Fibroblast of skin of abdomen (primary cell): ENCODE measurements around the gene GPR161.

ENCODE experiments used
- DNase-seq: peaks from one replicate; pipeline ENCODE4 v3.0.0-alpha.2; 2013

GPR161 gene

GRCh38 chr1:168148916-168149315 is 12.2 kb upstream of the GPR161 start:
- no peak for DNase-seq

- DNase-seq: no peak
Observed at GRCh38 chr1:168146626-168147025, 9.9 kb upstream of the GPR161 start.

GRCh38 chr1:168146160-168146539 is 9.4 kb upstream of the GPR161 start:
- no peak for DNase-seq

GRCh38 chr1:168145184-168146159 is 8.7 kb upstream of the GPR161 start:
- peak; percentile 75 for DNase-seq

GRCh38 chr1:168141871-168142385 is 5.2 kb upstream of the GPR161 start:
- no peak for DNase-seq

GRCh38 chr1:168139070-168139469 is 2.3 kb upstream of the GPR161 start:
- DNase-seq: no peak

GRCh38 chr1:168138134-168138533 is 1.4 kb upstream of the GPR161 start:
- no peak for DNase-seq

GRCh38 chr1:168137515-168137821 is 738 bp upstream of the GPR161 start:
- DNase-seq: no peak

GRCh38 chr1:168135921-168136708 is 615 bp downstream of the GPR161 start:
- DNase-seq: no peak

- DNase-seq: no peak
Observed at GRCh38 chr1:168135116-168135920, 1.4 kb downstream of the GPR161 start.

- no peak for DNase-seq
Observed at GRCh38 chr1:168134642-168135041, 2.1 kb downstream of the GPR161 start.

GRCh38 chr1:168134132-168134531 is 2.6 kb downstream of the GPR161 start:
- DNase-seq: no peak

GRCh38 chr1:168129933-168130332 is 6.8 kb downstream of the GPR161 start:
- DNase-seq: no peak

GRCh38 chr1:168127503-168127902 is 9.2 kb downstream of the GPR161 start:
- no peak for DNase-seq

- DNase-seq: no peak
Observed at GRCh38 chr1:168125051-168125450, 11.7 kb downstream of the GPR161 start.

- DNase-seq: peak; percentile 96
Observed at GRCh38 chr1:168121401-168122011, 15.2 kb downstream of the GPR161 start.

GRCh38 chr1:168119750-168120149 is 17.0 kb downstream of the GPR161 start:
- DNase-seq: no peak

GRCh38 chr1:168116327-168116799 is 20.4 kb downstream of the GPR161 start:
- no peak for DNase-seq

- no peak for DNase-seq
Observed at GRCh38 chr1:168114845-168115244, 21.9 kb downstream of the GPR161 start.

GRCh38 chr1:168112673-168113305 is 23.9 kb downstream of the GPR161 start:
- peak; percentile 71 for DNase-seq

- no peak for DNase-seq
Observed at GRCh38 chr1:168110896-168111545, 25.7 kb downstream of the GPR161 start.
